Measurements from ENCODE around the gene WNK2. TPM values are rescaled to one million over a fixed set of nuclear protein-coding genes. Genes with fewer than 3 reads are reported as not detected.

WNK2 gene
- total and polyA plus RNA-seq, 4 donors = 0.13 to 3.7 (median 2.9) TPM

- H3K27ac ChIP-seq (ENCODE audit: low read depth in 1 of 2, low read length in 2 of 2) = no peak overlapping the region
Observed at GRCh38 chr9:93224591-93224990, 40.7 kb downstream of the WNK2 start.

GRCh38 chr9:93225417-93225816 lies 41.5 kb downstream of the WNK2 start:
- Histone ChIP-seq H3K9me3 (ENCODE audit: control insufficient read depth, low read length) (no peaks in the 10 kb centered on the region), H3K36me3 (ENCODE audit: control insufficient read depth in 1 of 2, insufficient read depth in 2 of 2, low read length in 1 of 2) (no peaks in the 10 kb centered on the region), H3K4me3 (ENCODE audit: low read length in 2 of 2) (no peak overlapping the region), H3K4me1 (ENCODE audit: control insufficient read depth in 1 of 2, insufficient read depth in 2 of 2, low read length in 2 of 2) (no peaks in the 10 kb centered on the region), H3K27me3 (ENCODE audit: control insufficient read depth in 1 of 2, insufficient read depth in 2 of 2, low read length in 1 of 2) (no peaks in the 10 kb centered on the region), H3K27ac (ENCODE audit: low read depth in 1 of 2, low read length in 2 of 2) (no peak overlapping the region)
- intact Hi-C loops (cut with DNase I) = no loop called here
- DNase-seq = no peak
- no peak for ATAC-seq (ENCODE audit: low FRiP score)
- WGBS, 2 donors = 89 to 91% methylated on average over 7 of the region's 7 CpGs

More at GRCh38 chr9:93224591-93224990, 40.7 kb downstream of the WNK2 start:
- Histone ChIP-seq H3K27me3 (ENCODE audit: control insufficient read depth in 1 of 2, insufficient read depth in 2 of 2, low read length in 1 of 2) (no peaks in the 10 kb centered on the region), H3K4me1 (ENCODE audit: control insufficient read depth in 1 of 2, insufficient read depth in 2 of 2, low read length in 2 of 2) (no peaks in the 10 kb centered on the region), H3K36me3 (ENCODE audit: control insufficient read depth in 1 of 2, insufficient read depth in 2 of 2, low read length in 1 of 2) (no peaks in the 10 kb centered on the region), H3K4me3 (ENCODE audit: low read length in 2 of 2) (no peak overlapping the region), H3K9me3 (ENCODE audit: control insufficient read depth, low read length) (no peaks in the 10 kb centered on the region)
- no peak for DNase-seq
- no peak for ATAC-seq (ENCODE audit: low FRiP score)
- 81 to 85% methylated on average over 2 of the region's 2 CpGs for WGBS, 2 donors
- intact Hi-C loops (cut with DNase I) = no loop called here

GRCh38 chr9:93225892-93226291 lies 42.0 kb downstream of the WNK2 start:
- no peak overlapping the region for H3K27ac ChIP-seq (ENCODE audit: low read depth in 1 of 2, low read length in 2 of 2)
- no peaks in the 10 kb centered on the region for H3K9me3 ChIP-seq (ENCODE audit: control insufficient read depth, low read length)
- no peaks in the 10 kb centered on the region for H3K36me3 ChIP-seq (ENCODE audit: control insufficient read depth in 1 of 2, insufficient read depth in 2 of 2, low read length in 1 of 2)
- intact Hi-C loops (cut with DNase I) = no loop called here
- H3K4me3 ChIP-seq (ENCODE audit: low read length in 2 of 2) = no peak overlapping the region
- 94 to 98% methylated on average over 9 of the region's 9 CpGs for WGBS, 2 donors
- no peaks in the 10 kb centered on the region for H3K4me1 ChIP-seq (ENCODE audit: control insufficient read depth in 1 of 2, insufficient read depth in 2 of 2, low read length in 2 of 2)
- no peaks in the 10 kb centered on the region for H3K27me3 ChIP-seq (ENCODE audit: control insufficient read depth in 1 of 2, insufficient read depth in 2 of 2, low read length in 1 of 2)
- no peak for ATAC-seq (ENCODE audit: low FRiP score)
- no peak for DNase-seq

GRCh38 chr9:93226819-93227218 lies 42.9 kb downstream of the WNK2 start:
- intact Hi-C loops (cut with DNase I) = no loop called here
- 96% methylated on average over 5 of the region's 5 CpGs for WGBS, 2 donors
- Histone ChIP-seq H3K27ac (ENCODE audit: low read depth in 1 of 2, low read length in 2 of 2) (no peak overlapping the region), H3K4me1 (ENCODE audit: control insufficient read depth in 1 of 2, insufficient read depth in 2 of 2, low read length in 2 of 2) (no peaks in the 10 kb centered on the region), H3K36me3 (ENCODE audit: control insufficient read depth in 1 of 2, insufficient read depth in 2 of 2, low read length in 1 of 2) (no peaks in the 10 kb centered on the region), H3K4me3 (ENCODE audit: low read length in 2 of 2) (no peak overlapping the region), H3K27me3 (ENCODE audit: control insufficient read depth in 1 of 2, insufficient read depth in 2 of 2, low read length in 1 of 2) (no peaks in the 10 kb centered on the region), H3K9me3 (ENCODE audit: control insufficient read depth, low read length) (no peaks in the 10 kb centered on the region)
- ATAC-seq (ENCODE audit: low FRiP score) (no peak), DNase-seq (no peak)

GRCh38 chr9:93228030-93228429 lies 44.1 kb downstream of the WNK2 start:
- H3K9me3 ChIP-seq (ENCODE audit: control insufficient read depth, low read length) = no peaks in the 10 kb centered on the region
- no peak overlapping the region for H3K4me3 ChIP-seq (ENCODE audit: low read length in 2 of 2)
- no peaks in the 10 kb centered on the region for H3K36me3 ChIP-seq (ENCODE audit: control insufficient read depth in 1 of 2, insufficient read depth in 2 of 2, low read length in 1 of 2)
- no peaks in the 10 kb centered on the region for H3K27me3 ChIP-seq (ENCODE audit: control insufficient read depth in 1 of 2, insufficient read depth in 2 of 2, low read length in 1 of 2)
- ATAC-seq (ENCODE audit: low FRiP score) (no peak), DNase-seq (no peak)
- WGBS, 2 donors = 93 to 96% methylated on average over 7 of the region's 7 CpGs
- H3K4me1 ChIP-seq (ENCODE audit: control insufficient read depth in 1 of 2, insufficient read depth in 2 of 2, low read length in 2 of 2) = no peaks in the 10 kb centered on the region
- no peak overlapping the region for H3K27ac ChIP-seq (ENCODE audit: low read depth in 1 of 2, low read length in 2 of 2)
- intact Hi-C loops (cut with DNase I) = no loop called here

- ATAC-seq (ENCODE audit: low FRiP score) (no peak), DNase-seq (no peak)
- H3K27ac ChIP-seq (ENCODE audit: low read depth in 1 of 2, low read length in 2 of 2) = no peak overlapping the region
- no peaks in the 10 kb centered on the region for H3K36me3 ChIP-seq (ENCODE audit: control insufficient read depth in 1 of 2, insufficient read depth in 2 of 2, low read length in 1 of 2)
- WGBS, 2 donors = 85 to 86% methylated on average over 8 of the region's 8 CpGs
- no peaks in the 10 kb centered on the region for H3K4me1 ChIP-seq (ENCODE audit: control insufficient read depth in 1 of 2, insufficient read depth in 2 of 2, low read length in 2 of 2)
- H3K4me3 ChIP-seq (ENCODE audit: low read length in 2 of 2) = no peak overlapping the region
- intact Hi-C loops (cut with DNase I) = no loop called here
- H3K27me3 ChIP-seq (ENCODE audit: control insufficient read depth in 1 of 2, insufficient read depth in 2 of 2, low read length in 1 of 2) = no peaks in the 10 kb centered on the region
- H3K9me3 ChIP-seq (ENCODE audit: control insufficient read depth, low read length) = no peaks in the 10 kb centered on the region
Observed at GRCh38 chr9:93228453-93228852, 44.5 kb downstream of the WNK2 start.

GRCh38 chr9:93229636-93230035 lies 45.7 kb downstream of the WNK2 start:
- Histone ChIP-seq H3K9me3 (ENCODE audit: control insufficient read depth, low read length) (no peaks in the 10 kb centered on the region), H3K4me3 (ENCODE audit: low read length in 2 of 2) (no peak overlapping the region), H3K27ac (ENCODE audit: low read depth in 1 of 2, low read length in 2 of 2) (no peak overlapping the region), H3K27me3 (ENCODE audit: control insufficient read depth in 1 of 2, insufficient read depth in 2 of 2, low read length in 1 of 2) (no peaks in the 10 kb centered on the region), H3K36me3 (ENCODE audit: control insufficient read depth in 1 of 2, insufficient read depth in 2 of 2, low read length in 1 of 2) (no peaks in the 10 kb centered on the region), H3K4me1 (ENCODE audit: control insufficient read depth in 1 of 2, insufficient read depth in 2 of 2, low read length in 2 of 2) (no peaks in the 10 kb centered on the region)
- intact Hi-C loops (cut with DNase I) = no loop called here
- no peak for ATAC-seq (ENCODE audit: low FRiP score)
- 95 to 96% methylated on average over 14 of the region's 14 CpGs for WGBS, 2 donors
- no peak for DNase-seq

GRCh38 chr9:93230185-93230584 lies 46.2 kb downstream of the WNK2 start:
- H3K4me3 ChIP-seq (ENCODE audit: low read length in 2 of 2) = no peak overlapping the region
- no peaks in the 10 kb centered on the region for H3K36me3 ChIP-seq (ENCODE audit: control insufficient read depth in 1 of 2, insufficient read depth in 2 of 2, low read length in 1 of 2)
- no peak for ATAC-seq (ENCODE audit: low FRiP score)
- no peak overlapping the region for H3K27ac ChIP-seq (ENCODE audit: low read depth in 1 of 2, low read length in 2 of 2)
- DNase-seq = no peak
- no peaks in the 10 kb centered on the region for H3K27me3 ChIP-seq (ENCODE audit: control insufficient read depth in 1 of 2, insufficient read depth in 2 of 2, low read length in 1 of 2)
- intact Hi-C loops (cut with DNase I) = no loop called here
- H3K9me3 ChIP-seq (ENCODE audit: control insufficient read depth, low read length) = no peaks in the 10 kb centered on the region
- WGBS, 2 donors = 97 to 98% methylated on average over 6 of the region's 6 CpGs
- no peaks in the 10 kb centered on the region for H3K4me1 ChIP-seq (ENCODE audit: control insufficient read depth in 1 of 2, insufficient read depth in 2 of 2, low read length in 2 of 2)

GRCh38 chr9:93230601-93231000 lies 46.7 kb downstream of the WNK2 start:
- H3K27ac ChIP-seq (ENCODE audit: low read depth in 1 of 2, low read length in 2 of 2) = no peak overlapping the region

More at GRCh38 chr9:93230601-93231000, 46.7 kb downstream of the WNK2 start:
- 92 to 97% methylated on average over 15 of the region's 15 CpGs for WGBS, 2 donors
- H3K9me3 ChIP-seq (ENCODE audit: control insufficient read depth, low read length) = no peaks in the 10 kb centered on the region
- no peaks in the 10 kb centered on the region for H3K4me1 ChIP-seq (ENCODE audit: control insufficient read depth in 1 of 2, insufficient read depth in 2 of 2, low read length in 2 of 2)
- no peak for DNase-seq
- no peak for ATAC-seq (ENCODE audit: low FRiP score)
- H3K27me3 ChIP-seq (ENCODE audit: control insufficient read depth in 1 of 2, insufficient read depth in 2 of 2, low read length in 1 of 2) = no peaks in the 10 kb centered on the region
- no peak overlapping the region for H3K4me3 ChIP-seq (ENCODE audit: low read length in 2 of 2)
- no peaks in the 10 kb centered on the region for H3K36me3 ChIP-seq (ENCODE audit: control insufficient read depth in 1 of 2, insufficient read depth in 2 of 2, low read length in 1 of 2)
- intact Hi-C loops (cut with DNase I) = no loop called here
